ENCODE results near the gene NAB2. TPM values are rescaled to one million over a fixed set of nuclear protein-coding genes. Genes with fewer than 3 reads are reported as not detected.

Gene NAB2
- total and polyA plus RNA-seq, 9 of the 15 experiments (the other 6 are each of a cell fraction or from before 2014, with no cell fraction given) = 0.45 to 40.9 (median 20.4) TPM

DNA sequence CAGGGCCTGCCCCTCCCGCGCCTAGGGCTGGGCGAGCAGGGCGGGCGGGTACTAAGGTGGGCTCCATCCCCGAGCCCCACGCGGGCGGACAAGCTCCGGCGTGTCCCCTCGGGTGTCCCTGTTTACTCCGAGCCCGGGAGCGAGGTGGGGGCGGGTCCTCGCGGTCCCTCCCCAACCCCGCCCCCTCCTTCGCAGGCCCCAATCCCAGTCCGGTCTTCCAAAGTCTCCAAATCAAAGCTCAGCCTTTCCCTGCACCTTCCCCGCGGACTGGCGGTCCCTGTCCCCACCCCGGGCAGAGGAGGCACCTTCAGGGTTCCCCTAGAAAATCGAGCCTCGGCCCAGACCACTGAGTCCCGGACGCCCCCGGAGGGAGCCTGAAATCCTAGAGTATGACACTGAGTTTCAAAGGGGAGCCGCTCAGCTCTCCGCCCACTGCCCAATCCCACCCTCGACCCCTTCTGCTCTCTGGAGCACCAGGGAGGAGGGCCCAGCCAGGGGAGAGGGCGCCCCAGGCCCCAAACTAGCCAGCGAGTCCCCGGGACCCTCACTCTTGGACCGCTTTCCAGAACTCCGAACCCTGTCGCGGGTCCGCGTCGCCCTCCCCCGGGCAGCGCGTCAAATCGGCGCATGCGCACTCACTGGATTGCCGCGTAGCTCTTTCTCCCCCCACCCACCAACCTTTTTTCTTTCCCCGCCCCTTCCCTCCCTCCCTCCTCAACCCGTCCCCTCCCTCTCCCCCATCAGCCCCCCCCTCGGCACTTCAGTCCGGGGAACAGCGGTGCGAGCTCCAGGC lies 39.0 kb downstream of the NAB2 start, which contains the start of gene LRP1:
Gene LRP1 (plus strand): TSS at position 758 of the 793 bp plus-strand sequence. CDS start 482 bp downstream, outside the sequence.
- FAIRE-seq (peak; percentile 71), ATAC-seq (peak; percentile 74), DNase-seq (ENCODE audit: extremely low read depth in 1 of 4, low spot score in 3 of 4) (peak; percentile 90 to 96 (median 94))
- ChIA-PET CTCF (ENCODE audit: low intra/inter-chr PET ratio) (interaction anchor here (0.6 to 1.2 kb wide), 5 partner anchors 46 to 70 kb away, joined by 3 to 5 read pairs (median 4); no protein-coding TSS in a partner anchor), POLR2A (interaction anchor here (0.7 to 1.5 kb wide), 8 partner anchors 9 to 439 kb away, joined by 3 to 6 read pairs (median 4); no protein-coding TSS in a partner anchor)
- no TSS peak for BruUV-seq (replicated peaks)
- Histone ChIP-seq H3K27ac (ENCODE audit: extremely low read depth, low read depth, low read length) (peak within 1 kb of the TSS; percentile 47; the same call in 1 of the 3 replicates), H3K9ac (ENCODE audit: insufficient read depth in 1 of 2, low read depth in 2 of 2, low read length in 2 of 2) (peak within 1 kb of the TSS; percentile 63 to 95; a peak in 3 of 4 replicates), H3K4me3 (peak within 1 kb of the TSS; percentile 59), H3K9me3 (replicated peaks; ENCODE audit: control insufficient read depth, insufficient read depth, low read depth, low read length) (peaks cover 5% of the 10 kb centered on the region), H4K20me1 (replicated peaks; ENCODE audit: control insufficient read depth, insufficient read depth, low read length) (no peaks in the 10 kb centered on the region), H3K27me3 (ENCODE audit: control insufficient read depth in 2 of 2, insufficient read depth in 2 of 2, low read length in 2 of 2) (no peaks in the 10 kb centered on the region), H3K79me2 (ENCODE audit: control insufficient read depth, insufficient read depth, low read length) (no peaks in the 10 kb centered on the region), H3K4me2 (ENCODE audit: insufficient read depth, low read length) (peak within 1 kb of the TSS; percentile 86), H3K4me1 (replicated peaks in 1 of 2; ENCODE audit: control insufficient read depth in 2 of 2, insufficient read depth in 2 of 2, low read length in 2 of 2) (peaks cover 14 to 28% of the 10 kb centered on the region in 2 experiments), H2AFZ (ENCODE audit: low read depth, low read length) (peak within 1 kb of the TSS; percentile 91), H3K36me3 (ENCODE audit: control insufficient read depth, insufficient read depth, low read length) (no peaks in the 10 kb centered on the region), H3K9me1 (ENCODE audit: control insufficient read depth, insufficient read depth, low read length) (no peaks in the 10 kb centered on the region)
- in situ Hi-C loops (cut with MboI) (no loop called here), intact Hi-C loops (cut with micrococcal nuclease) (loop anchor here (10.0 kb wide), 1 partner anchor 117 kb away; no protein-coding TSS in a partner anchor)
- 1% methylated on average over 13 of the region's 57 CpGs for WGBS (ENCODE audit: insufficient coverage, low coverage, missing lambda C conversion rate)
- no peak for TF ChIP-seq TARDBP (IDR thresholded peaks at IDR 0.05)
- peak; percentile 33 to 44 for TF ChIP-seq KDM1A (IDR thresholded peaks at IDR 0.05)
- peak; percentile 65; the same call in 1 of the 2 replicates for TF ChIP-seq PHF8 (IDR thresholded peaks at IDR 0.05; ENCODE audit: borderline replicate concordance, low read length)
- TF ChIP-seq PHF21A (IDR thresholded peaks at IDR 0.05; ENCODE audit: borderline replicate concordance, low read depth) = peak; percentile 71
- peak; percentile 52 for TF ChIP-seq RBBP5 (IDR thresholded peaks at IDR 0.05; ENCODE audit: borderline replicate concordance, insufficient read depth, low read length, poor library complexity, severe bottlenecking)
- TF ChIP-seq ZNF277 (CRISPR knock-in tag; IDR thresholded peaks at IDR 0.05; ENCODE audit: borderline replicate concordance) = no peak
- TF ChIP-seq STAG1 (CRISPR knock-in tag; IDR thresholded peaks at IDR 0.05; ENCODE audit: borderline replicate concordance) = no peak
- TF ChIP-seq, protein P1, sequence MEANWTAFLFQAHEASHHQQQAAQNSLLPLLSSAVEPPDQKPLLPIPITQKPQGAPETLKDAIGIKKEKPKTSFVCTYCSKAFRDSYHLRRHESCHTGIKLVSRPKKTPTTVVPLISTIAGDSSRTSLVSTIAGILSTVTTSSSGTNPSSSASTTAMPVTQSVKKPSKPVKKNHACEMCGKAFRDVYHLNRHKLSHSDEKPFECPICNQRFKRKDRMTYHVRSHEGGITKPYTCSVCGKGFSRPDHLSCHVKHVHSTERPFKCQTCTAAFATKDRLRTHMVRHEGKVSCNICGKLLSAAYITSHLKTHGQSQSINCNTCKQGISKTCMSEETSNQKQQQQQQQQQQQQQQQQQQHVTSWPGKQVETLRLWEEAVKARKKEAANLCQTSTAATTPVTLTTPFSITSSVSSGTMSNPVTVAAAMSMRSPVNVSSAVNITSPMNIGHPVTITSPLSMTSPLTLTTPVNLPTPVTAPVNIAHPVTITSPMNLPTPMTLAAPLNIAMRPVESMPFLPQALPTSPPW (CRISPR knock-in tag; IDR thresholded peaks at IDR 0.05) = peak; percentile 90
- peak; percentile 86 for TF ChIP-seq ZBTB7A (IDR thresholded peaks at IDR 0.05; ENCODE audit: borderline replicate concordance, control insufficient read depth, low read depth, low read length)
- peak; percentile 40 for TF ChIP-seq POLR2B (IDR thresholded peaks at IDR 0.05; ENCODE audit: low read depth, partially characterized antibody)
- TF ChIP-seq PCBP1 (IDR thresholded peaks at IDR 0.05; ENCODE audit: low read depth, low read length, poor library complexity, severe bottlenecking) = peak; percentile 85
- TF ChIP-seq MAZ (CRISPR knock-in tag; conservative IDR thresholded peaks at IDR 0.05 in 1 of 2, IDR thresholded peaks at IDR 0.05 in 1 of 2) = peak in 1 of 2 experiments; percentile 22; a peak in 2 of 4 replicates
- TF ChIP-seq JUND (IDR thresholded peaks at IDR 0.05; ENCODE audit: borderline replicate concordance, low read depth, low read length) = 0 out of 2 replicates have a peak, but pooled peaks have one; percentile 5
- TF ChIP-seq JUND (tag; IDR thresholded peaks at IDR 0.05; ENCODE audit: borderline replicate concordance, low read depth, low read length) = no peak
- no peak for TF ChIP-seq FOS (IDR thresholded peaks at IDR 0.05; ENCODE audit: extremely low read depth, insufficient read length)
- no peak for TF ChIP-seq TCFL5 (CRISPR knock-in tag; conservative IDR thresholded peaks at IDR 0.05)

Measured in K562 (cell line).